Esophagus (tissue), 2 donors: ENCODE data around the gene KIAA0753. TPM values are rescaled to one million over a fixed set of nuclear protein-coding genes. Genes with fewer than 3 reads are reported as not detected.
A peak's percentile ranks its signal among the peaks of the same experiment; 100 is the strongest.
"Not testable (repeated sequence)": the region's sequence is repeated elsewhere in the genome, so short reads cannot be mapped to it uniquely, and the experiment has no call there.

Experiments used
- H3K27ac ChIP-seq, 2 donors: one replicate each; pipeline ENCODE4 v1.5.1; 2013; ENCODE audit warnings: low read depth in 2 of 2, mild to moderate bottlenecking in 2 of 2, inconsistent platforms in 1 of 2, low read length in 1 of 2, moderate library complexity in 1 of 2
- H3K27me3 ChIP-seq, 2 donors: one replicate each; pipeline ENCODE4 v1.6.1; 2013; ENCODE audit warnings: low read length in 2 of 2, control low read depth in 1 of 2, mild to moderate bottlenecking in 1 of 2; ENCODE audit not compliant: insufficient read depth in 2 of 2, control insufficient read depth in 1 of 2
- H3K36me3 ChIP-seq, 2 donors: one replicate each; pipeline ENCODE4 v1.6.1; 2013; ENCODE audit warnings: low read length in 1 of 2; ENCODE audit not compliant: control insufficient read depth in 2 of 2, insufficient read depth in 2 of 2
- H3K4me1 ChIP-seq, 2 donors: one replicate each; pipeline ENCODE4 v1.6.1; 2013; ENCODE audit warnings: low read length in 1 of 2; ENCODE audit not compliant: control insufficient read depth in 2 of 2, insufficient read depth in 2 of 2
- H3K4me3 ChIP-seq, 2 donors: one replicate each; pipeline ENCODE4 v1.5.1; 2013; ENCODE audit warnings: low read length in 2 of 2, mild to moderate bottlenecking in 2 of 2, low read depth in 1 of 2, moderate library complexity in 1 of 2
- H3K9me3 ChIP-seq, 2 donors: one replicate each; pipeline ENCODE4 v1.6.1; 2013; ENCODE audit warnings: mild to moderate bottlenecking in 2 of 2, low read depth in 1 of 2, low read length in 1 of 2, moderate library complexity in 1 of 2; ENCODE audit not compliant: control insufficient read depth in 2 of 2, insufficient read depth in 1 of 2
- WGBS, 2 donors: extraction: QIAGEN DNeasy Blood & Tissue Kit; methylation state at CpG; one replicate each; pipeline ENCODE4 v1.1.7; 2013; 5-methylcytosine and 5-hydroxymethylcytosine counted together
- polyA plus RNA-seq, 2 donors: library from polyadenylated mRNA; stranded (reverse); fragments of 200-250 nt; gene quantifications; one replicate each; pipeline ENCODE4 v1.2.3, GENCODE V29; 2013
- donor health status: healthy with polysubstance abuse.
- donor health status: Bipolar disorder and iron deficiency.

KIAA0753 gene
- polyA plus RNA-seq, 2 donors, result 5.8 to 6.7 TPM

- Histone ChIP-seq H3K27ac (peak overlapping the region; percentile 88 to 99), H3K4me3 (no peak overlapping the region), H3K4me1 (peaks cover 3 to 8% of the 10 kb centered on the region in 2 donors), H3K36me3 (no peaks in the 10 kb centered on the region), H3K27me3 (no peaks in the 10 kb centered on the region), H3K9me3 (no peaks in the 10 kb centered on the region)
- 49 to 60% methylated on average over 10 of the region's 10 CpGs for WGBS, 2 donors
Observed at GRCh38 chr17:6669479-6670212, 29.1 kb upstream of the KIAA0753 start.

- no peak overlapping the region for H3K4me3 ChIP-seq
- WGBS, 2 donors, result 62% methylated on average over 14 of the region's 14 CpGs
- H3K4me1 ChIP-seq, result peaks cover 3 to 8% of the 10 kb centered on the region in 2 donors
- H3K27ac ChIP-seq, result peak overlapping the region; percentile 88 to 99
- no peaks in the 10 kb centered on the region for H3K27me3 ChIP-seq
- H3K9me3 ChIP-seq, result no peaks in the 10 kb centered on the region
- H3K36me3 ChIP-seq, result no peaks in the 10 kb centered on the region
Observed at GRCh38 chr17:6668727-6669425, 28.4 kb upstream of the KIAA0753 start.

GRCh38 chr17:6668219-6668618 is 27.7 kb upstream of the KIAA0753 start:
- no peak overlapping the region for H3K4me3 ChIP-seq
- peaks cover 3 to 8% of the 10 kb centered on the region in 2 donors for H3K4me1 ChIP-seq
- H3K9me3 ChIP-seq, result no peaks in the 10 kb centered on the region
- WGBS, 2 donors, result 91% methylated on average over 17 of the region's 17 CpGs
- peak overlapping the region in 1 of 2 donors; percentile 34 for H3K27ac ChIP-seq
- no peaks in the 10 kb centered on the region for H3K27me3 ChIP-seq
- H3K36me3 ChIP-seq, result no peaks in the 10 kb centered on the region

GRCh38 chr17:6667516-6667915 is 27.0 kb upstream of the KIAA0753 start:
- no peaks in the 10 kb centered on the region for H3K27me3 ChIP-seq
- no peak overlapping the region for H3K27ac ChIP-seq
- 51 to 58% methylated on average over 6 of the region's 6 CpGs for WGBS, 2 donors

GRCh38 chr17:6666557-6666956 is 26.0 kb upstream of the KIAA0753 start:
- no peaks in the 10 kb centered on the region for H3K27me3 ChIP-seq
- H3K9me3 ChIP-seq, result no peaks in the 10 kb centered on the region
- 57 to 73% methylated on average over 6 of the region's 6 CpGs for WGBS, 2 donors
- no peak overlapping the region for H3K4me3 ChIP-seq
- peaks cover 3 to 8% of the 10 kb centered on the region in 2 donors for H3K4me1 ChIP-seq
- H3K27ac ChIP-seq, result peak overlapping the region; percentile 87 to 89
- no peaks in the 10 kb centered on the region for H3K36me3 ChIP-seq

More at GRCh38 chr17:6667516-6667915, 27.0 kb upstream of the KIAA0753 start:
- Histone ChIP-seq H3K4me1 (peaks cover 3 to 8% of the 10 kb centered on the region in 2 donors), H3K9me3 (no peaks in the 10 kb centered on the region), H3K4me3 (no peak overlapping the region), H3K36me3 (no peaks in the 10 kb centered on the region)

GRCh38 chr17:6666077-6666521 is 25.6 kb upstream of the KIAA0753 start:
- Histone ChIP-seq H3K27me3 (no peaks in the 10 kb centered on the region), H3K4me3 (no peak overlapping the region), H3K36me3 (no peaks in the 10 kb centered on the region), H3K9me3 (no peaks in the 10 kb centered on the region), H3K27ac (peak overlapping the region; percentile 66 to 87), H3K4me1 (peaks cover 3 to 7% of the 10 kb centered on the region in 2 donors)
- 9 to 11% methylated on average over 9 of the region's 9 CpGs for WGBS, 2 donors

GRCh38 chr17:6663200-6663599 is 22.7 kb upstream of the KIAA0753 start:
- H3K27ac ChIP-seq, H3K4me1 ChIP-seq, H3K4me3 ChIP-seq, H3K27me3 ChIP-seq, H3K9me3 ChIP-seq, H3K36me3 ChIP-seq: not testable (repeated sequence)
- WGBS, 2 donors, result 92 to 93% methylated on average over 14 of the region's 14 CpGs

- Histone ChIP-seq H3K27me3 (no peaks in the 10 kb centered on the region), H3K36me3 (no peaks in the 10 kb centered on the region), H3K4me1 (peaks cover 3% of the 10 kb centered on the region in 2 donors), H3K4me3 (no peak overlapping the region), H3K27ac (no peak overlapping the region), H3K9me3 (no peaks in the 10 kb centered on the region)
- WGBS, 2 donors, result 77 to 85% methylated on average over 2 of the region's 2 CpGs
Observed at GRCh38 chr17:6661464-6661848, 20.9 kb upstream of the KIAA0753 start.

GRCh38 chr17:6660805-6661463 is 20.4 kb upstream of the KIAA0753 start:
- Histone ChIP-seq H3K27ac (no peak overlapping the region), H3K27me3 (no peaks in the 10 kb centered on the region), H3K4me3 (no peak overlapping the region), H3K4me1 (peaks cover 3% of the 10 kb centered on the region in 2 donors), H3K9me3 (no peaks in the 10 kb centered on the region), H3K36me3 (no peaks in the 10 kb centered on the region)
- WGBS, 2 donors, result 51 to 63% methylated on average over 11 of the region's 11 CpGs
